GM18873 (cell line): Measurements from ENCODE around the gene CYBB.
"Not testable (repeated sequence)": the region's sequence is repeated elsewhere in the genome, so short reads cannot be mapped to it uniquely, and the experiment has no call there.

Source experiments
- ATAC-seq: cut with Tn5 transposase; IDR thresholded peaks from one replicate; pipeline ENCODE4 v1.9.1; 2021; ENCODE audit warnings: mild to moderate bottlenecking, moderate library complexity, moderate number of reproducible peaks; ENCODE audit not compliant: unreplicated experiment, low FRiP score

CYBB gene

DNA sequence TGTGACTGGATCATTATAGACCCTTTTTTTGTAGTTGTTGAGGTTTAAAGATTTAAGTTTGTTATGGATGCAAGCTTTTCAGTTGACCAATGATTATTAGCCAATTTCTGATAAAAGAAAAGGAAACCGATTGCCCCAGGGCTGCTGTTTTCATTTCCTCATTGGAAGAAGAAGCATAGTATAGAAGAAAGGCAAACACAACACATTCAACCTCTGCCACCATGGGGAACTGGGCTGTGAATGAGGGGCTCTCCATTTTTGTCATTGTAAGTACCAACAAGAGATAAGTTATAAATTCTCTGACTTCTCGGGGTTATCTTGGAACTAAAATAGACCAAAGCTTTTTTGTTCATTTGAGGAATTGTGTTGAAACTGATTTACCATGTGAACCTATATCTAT, at the start of gene CYBB:
TSS of gene CYBB (plus strand) at position 203 of the 400 bp plus-strand sequence. CDS start at position 222, 19 bp downstream.
- no peak for ATAC-seq

DNA sequence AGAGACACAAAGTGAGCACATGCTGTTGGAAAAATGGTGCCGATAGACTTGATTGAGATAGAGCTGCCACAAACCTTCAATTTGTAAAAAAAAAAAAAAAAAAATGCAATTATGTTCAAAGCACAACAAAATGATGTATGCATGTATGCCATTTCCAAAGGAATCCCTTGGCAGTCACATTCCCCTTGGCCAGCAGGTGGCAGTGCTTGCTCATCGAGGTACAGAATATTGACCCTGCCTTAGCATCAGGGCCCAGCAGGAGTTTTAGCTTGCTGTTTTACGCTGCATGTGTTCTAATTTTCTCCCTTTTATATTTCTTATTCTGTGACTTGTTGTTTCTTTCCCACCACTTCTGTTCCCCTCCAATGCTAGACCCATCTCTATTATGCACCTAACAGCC, 34.5 kb upstream of the CYBB start:
- ATAC-seq: peak; percentile 60

DNA sequence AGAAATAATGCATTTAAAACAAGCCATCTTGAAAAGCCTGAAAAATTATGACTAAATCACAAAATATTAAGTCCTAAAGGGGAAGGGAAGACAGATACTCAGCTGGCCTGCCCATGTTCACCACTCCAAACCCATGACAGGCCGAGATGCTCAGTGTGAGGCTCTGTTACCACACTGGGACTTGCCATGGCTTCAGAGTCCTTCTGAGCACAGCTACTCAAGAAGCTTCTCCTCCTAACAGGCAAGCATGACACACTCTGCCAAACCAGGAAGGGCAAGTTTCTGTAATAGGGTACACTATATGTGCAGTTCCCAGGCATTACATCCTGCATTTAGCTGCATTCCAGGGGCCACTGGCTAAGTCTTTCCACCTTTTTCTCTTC, 34.0 kb upstream of the CYBB start:
- peak; percentile 13 for ATAC-seq

DNA sequence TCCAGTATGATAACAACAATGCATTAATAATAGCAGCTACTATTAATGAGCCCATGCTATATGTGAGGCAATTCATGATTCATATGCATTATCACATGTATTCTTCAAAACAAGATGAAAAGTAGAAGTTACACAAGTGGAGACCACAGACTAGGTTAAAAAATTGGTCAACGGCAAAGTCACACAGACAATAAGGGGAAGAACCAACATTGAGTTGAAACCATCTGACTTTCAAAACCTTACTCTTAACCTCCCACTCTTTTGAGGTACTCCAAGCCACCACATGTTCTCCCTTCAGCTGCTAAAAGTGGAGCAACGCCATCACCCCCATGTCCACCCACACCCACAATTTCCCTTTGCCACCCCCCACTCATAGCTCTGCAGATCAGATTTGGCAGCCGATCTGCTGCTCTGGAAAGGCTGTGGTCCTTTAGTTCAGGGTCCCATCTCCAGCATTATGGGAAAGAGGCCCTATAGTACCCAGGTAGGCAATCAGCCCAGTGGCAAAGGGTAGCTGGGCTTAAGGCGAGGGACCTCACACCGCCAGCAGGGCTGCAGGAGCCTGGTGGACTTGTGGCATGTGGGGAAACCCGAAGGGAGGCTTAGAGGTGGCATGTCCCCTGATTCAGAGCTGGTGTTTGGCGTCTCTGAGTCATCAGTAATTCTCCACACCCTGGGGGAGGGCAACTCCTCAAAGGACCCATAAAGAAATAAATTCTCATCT, 33.5 kb upstream of the CYBB start:
- ATAC-seq: peak; percentile 89

DNA sequence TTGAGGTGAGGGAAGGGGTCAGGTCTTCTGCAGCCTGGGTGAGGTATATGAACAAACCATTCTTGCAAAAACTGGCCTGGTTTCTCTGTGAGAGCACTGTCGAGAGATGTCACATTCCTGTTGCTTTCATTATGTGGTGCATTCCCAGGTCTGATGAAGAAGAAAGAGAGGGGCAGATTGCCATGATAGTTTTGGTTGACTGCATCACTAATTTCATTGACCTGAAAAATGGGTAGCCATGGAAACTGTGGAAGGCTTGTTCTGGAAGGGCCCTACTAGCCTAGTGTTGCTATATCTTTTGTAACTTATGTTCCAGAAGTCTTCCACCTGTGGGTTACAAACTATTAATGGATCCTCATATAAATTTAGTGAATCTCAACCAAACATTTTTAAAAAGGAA, 32.9 kb upstream of the CYBB start:
- ATAC-seq: no peak

DNA sequence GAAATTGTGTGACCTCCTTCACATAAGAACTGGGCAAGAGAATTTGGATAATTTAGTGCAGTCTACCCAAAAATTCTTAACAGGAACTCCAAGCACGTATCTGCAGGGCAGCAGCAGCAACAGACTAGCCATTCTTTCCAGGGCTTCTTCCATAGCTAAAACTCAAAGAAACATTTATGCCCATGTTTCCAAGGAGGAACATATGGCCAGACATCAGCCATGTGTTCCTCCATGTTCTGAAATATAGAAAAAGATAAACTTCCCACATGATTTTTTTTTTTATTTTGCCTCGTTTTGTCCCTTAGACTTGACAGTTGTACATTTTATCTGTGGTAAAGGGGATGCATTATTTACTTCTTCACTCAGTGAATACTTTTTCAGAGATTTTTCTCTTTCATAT, 27.6 kb upstream of the CYBB start:
- no peak for ATAC-seq

DNA sequence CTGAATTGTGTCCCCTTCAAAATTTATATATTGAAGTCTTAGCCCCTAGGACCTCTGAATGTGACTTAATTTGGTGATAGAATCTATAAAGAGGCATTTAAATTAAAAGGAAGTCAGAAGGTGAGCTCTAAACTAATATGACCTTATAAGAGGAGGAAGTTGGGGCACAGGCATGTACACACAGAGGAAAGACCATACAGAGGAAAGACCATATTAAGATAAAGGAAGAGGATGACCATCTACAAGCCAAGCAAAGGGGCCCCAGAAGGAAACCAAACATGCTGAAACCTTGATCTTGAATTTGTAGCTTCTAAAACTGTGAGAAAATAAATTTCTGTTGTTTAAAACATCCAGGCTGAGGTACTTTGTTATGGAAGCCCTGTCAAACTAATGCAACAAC, 26.9 kb upstream of the CYBB start:
- ATAC-seq: no peak

DNA sequence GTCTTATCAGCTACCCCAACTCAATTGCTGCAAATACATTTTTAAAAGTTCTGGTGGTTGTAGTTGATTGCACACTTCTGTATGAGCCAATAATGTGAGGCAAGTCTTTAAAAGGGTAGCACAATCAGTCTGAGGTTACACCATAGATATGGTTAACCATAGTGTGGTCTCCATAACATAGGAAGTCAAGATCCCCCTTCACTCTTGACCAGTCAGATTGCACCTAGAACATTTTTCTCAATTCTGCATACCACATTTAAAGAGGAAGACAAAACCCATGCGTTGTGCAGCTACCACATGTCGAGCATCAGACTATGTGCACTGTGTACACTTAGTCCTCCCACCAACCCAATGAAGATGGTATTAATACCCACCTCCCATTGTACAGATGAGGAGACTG, 26.5 kb upstream of the CYBB start:
- no peak for ATAC-seq

DNA sequence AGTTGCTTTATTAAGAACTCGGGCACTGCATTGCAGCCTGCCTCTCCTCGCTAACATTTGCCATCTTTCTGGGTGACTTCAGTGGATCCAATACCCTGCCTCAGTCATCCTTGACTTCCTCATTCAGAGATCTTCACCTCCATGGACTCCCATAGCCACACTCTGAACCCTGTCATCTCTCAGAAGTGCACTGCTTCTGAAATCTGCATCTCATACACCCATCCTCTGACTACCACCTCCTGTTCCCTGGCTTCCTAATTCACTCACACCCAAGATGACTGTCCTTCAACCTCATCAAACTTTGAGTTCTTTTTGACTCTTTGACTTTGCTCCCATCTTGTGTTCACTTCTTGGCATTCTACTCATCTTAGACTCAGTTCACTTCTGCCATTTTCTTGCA, 25.3 kb upstream of the CYBB start:
- no peak for ATAC-seq

DNA sequence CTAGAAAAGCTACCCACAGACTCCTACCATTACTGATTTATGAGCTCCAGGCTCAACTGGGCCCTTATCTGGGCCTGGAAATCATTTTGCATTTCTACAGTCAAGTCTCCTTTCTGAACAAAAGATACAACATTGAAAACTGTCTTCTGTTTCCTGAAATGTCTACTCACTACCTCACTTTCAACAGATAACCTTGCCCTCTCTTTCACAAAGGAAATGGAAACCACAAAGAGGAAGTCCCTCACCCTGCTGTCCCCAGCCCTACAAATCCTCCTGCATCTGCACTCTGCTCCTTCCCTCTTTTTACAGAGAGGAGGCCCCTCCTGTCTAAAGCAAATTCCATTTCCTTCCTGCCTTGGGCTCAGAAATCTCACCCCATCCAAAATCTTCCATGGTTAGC, 24.8 kb upstream of the CYBB start:
- peak; percentile 96 for ATAC-seq

DNA sequence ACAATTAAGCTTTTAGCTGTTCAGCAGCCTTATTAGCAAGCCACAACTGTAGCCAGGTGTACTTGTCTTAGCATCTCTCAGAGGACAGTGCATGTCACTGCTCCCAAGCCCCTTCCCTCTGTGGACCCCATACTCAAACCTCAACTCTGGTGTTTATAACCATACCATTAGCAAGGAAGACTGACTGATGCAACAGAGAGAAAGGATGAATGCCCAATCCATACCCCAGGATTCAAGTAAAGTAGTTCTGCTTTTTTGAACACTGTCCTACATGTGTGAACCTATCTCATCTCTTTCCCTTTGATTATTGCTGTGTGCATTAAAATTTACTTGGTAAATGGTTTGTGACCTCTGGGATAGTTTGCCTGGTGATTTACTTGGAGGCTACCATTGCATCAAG, 22.8 kb upstream of the CYBB start:
- no peak for ATAC-seq

DNA sequence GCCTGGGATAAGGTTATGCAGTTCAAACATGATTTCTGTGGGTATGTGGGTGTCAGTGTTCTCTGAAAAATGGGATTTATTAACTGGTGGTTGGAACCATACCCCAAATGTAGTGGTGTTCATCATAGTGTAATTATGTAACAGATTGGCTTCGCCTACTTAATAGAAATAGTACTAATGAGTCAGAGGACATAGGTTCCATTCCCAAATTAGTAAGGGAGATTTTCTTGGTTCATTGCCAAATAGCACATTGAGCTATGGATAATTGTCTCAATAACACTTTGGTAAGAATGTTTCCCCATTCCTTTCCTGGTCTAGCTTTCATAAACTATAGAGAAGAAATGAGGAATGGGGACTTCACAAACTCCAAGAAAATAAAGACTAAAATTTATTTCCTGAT, 20.5 kb upstream of the CYBB start:
- no peak for ATAC-seq

DNA sequence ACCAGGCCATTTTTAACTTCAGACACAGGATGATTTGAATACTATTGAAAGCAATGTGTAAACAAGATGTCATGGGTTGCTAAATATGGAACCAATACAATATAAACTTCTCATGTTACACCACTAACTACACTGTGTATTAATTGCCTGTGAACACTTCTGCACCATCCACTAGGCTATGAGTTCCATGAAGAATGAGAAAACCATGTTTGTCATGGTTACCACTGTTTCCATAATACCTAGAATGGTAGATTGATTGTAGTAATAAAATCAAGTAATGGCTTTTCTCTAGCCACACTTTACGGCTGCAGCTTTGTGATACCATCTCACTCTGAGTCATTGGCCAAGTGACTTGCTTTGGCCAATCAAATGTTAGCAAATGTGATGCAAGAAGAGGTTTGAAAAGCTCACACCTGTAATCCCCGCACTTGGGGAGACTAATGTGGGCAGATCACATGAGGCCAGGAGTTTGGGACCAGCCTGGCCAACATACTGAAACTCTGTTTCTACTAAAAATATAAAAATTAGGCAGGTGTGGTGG, 19.9 kb upstream of the CYBB start:
- no peak for ATAC-seq

DNA sequence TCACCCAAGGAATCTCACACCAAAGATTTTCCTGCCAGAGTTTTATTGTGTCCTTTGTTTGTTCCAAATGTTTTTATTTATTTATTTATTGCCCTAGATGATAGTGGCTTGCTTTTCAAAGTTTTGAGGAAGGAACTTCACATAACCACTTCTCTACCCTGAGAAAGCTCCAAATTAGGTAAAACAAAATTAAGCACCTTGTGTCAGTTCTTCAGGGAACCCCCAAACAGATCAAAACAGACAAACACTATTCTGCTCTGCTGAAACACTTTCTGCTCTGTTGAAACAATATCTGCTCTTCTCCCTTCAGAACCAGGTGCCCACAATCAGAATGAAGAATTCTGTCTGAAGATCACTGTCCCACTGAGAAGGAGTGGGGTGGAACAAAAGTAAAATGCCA, 16.5 kb upstream of the CYBB start:
- ATAC-seq: no peak

DNA sequence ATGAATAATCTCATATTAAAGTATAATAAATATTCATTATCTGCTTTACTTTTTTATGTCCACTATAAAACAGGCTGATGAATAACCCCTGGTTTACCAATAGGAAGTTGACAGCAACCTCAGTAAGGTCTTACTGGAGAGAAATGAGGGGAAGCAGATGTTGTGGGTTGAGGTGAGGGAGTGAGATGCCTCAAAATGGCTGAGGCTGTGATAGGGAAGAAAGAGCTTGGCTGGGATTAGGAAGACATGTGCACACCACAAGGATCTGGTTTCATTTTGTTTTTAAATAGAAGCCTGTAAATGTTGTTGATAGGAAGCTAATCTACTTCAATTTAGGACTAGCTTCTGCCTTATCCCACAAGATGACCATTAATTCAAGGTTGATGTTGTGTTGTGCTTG, 14.4 kb upstream of the CYBB start:
- ATAC-seq: no peak

DNA sequence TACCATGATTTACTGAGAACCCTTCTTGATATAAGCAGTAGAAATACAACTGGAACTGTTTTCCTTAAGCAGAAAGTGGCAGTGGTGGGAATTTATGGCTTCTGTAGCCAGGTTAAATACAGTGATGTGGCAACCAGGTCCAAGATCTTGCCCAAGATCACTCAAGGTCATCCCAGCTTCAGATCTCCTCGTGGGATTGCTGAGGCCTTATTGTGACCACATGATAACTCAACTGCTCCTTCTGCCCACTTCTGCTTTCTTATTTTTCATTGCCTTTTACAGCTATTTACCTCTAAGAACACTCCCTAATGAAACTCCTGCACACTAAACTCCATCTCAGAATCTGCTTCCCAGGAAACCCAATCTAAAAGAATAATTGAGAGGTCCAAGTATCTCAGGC, 12.4 kb upstream of the CYBB start:
- no peak for ATAC-seq

DNA sequence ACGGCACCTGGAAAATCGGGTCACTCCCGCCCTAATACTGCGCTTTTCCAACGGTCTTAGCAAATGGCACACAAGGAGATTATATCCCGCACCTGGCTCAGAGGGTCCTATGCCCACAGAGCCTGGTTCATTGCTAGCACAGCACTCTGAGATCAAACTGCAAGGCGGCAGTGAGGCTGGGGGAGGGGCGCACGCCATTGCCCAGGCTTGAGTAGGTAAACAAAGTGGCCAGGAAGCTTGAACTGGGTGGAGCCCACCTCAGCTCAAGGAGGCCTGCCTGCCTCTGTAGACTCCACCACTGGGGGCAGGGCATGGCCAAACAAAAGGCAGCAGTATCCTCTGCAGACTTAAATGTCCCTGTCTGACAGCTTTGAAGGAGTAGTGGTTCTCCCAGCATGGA, 11.0 kb upstream of the CYBB start:
- ATAC-seq: not testable (repeated sequence)

DNA sequence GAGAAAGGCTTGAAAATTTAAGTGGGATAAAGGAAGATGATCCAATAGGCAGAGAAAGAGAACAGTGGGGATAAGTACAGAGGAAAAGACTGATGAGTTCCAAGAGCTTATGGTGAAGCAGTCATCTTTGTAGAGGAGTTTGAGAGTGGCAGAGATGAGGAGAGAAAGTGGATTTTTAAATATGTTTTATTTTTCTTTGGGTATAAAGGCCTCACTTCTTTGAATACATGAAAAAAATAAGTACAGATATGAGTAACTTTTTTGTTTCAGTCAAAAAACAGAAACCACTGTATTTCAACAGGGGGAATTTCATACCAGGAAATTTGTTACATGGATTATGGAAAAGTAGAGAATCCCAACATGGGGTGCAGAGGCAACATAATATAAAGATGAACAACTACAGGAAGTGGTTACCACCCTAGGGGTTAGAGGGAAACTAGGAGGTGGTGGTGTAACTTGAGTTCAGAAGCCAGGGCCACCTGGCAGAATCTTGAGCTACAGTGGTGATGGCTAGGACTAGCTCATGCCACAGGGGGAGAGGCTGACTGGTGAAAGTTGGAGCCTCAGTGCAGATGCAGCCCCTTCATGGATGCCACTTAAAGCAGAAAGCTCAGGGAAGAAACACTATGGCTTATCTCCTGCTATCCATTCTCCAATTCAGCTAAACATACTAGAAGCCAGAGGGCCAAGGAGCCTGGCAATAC, 3.4 kb upstream of the CYBB start:
- peak; percentile 70 for ATAC-seq

DNA sequence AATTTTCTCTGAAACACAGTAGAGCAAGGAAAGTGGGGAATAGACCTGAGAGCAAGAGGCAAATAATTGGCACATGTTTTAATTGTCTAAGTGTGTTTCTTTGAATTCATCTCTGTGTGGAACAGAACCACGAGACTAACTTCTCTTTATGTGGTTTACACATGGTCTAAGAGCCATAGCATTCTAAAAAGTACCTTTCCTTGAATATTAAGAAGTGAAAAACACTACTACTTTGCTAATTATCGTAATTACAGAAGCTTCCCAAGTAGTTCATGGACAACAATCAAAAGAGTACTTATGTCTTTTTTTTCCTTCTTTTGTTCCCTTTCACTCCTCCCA, 2.9 kb upstream of the CYBB start:
- no peak for ATAC-seq

DNA sequence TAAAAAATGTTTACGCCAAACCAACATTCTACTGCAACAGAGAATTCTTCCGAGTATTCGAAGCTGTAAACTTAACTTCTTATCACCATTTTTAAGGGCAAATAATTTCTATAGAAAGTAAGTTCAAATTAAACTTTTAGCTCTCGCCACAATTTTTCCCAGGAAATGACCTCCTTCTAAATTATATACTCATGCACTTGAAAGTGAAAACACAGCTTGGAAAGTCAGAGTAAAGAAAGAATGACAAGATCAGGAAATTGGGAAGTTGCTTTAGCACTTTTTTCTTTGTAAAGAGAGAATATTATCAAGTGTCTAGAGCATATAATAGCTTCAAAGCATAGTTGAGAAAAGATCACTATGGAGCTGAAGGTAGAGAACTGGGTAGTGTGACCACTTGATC, 1.2 kb downstream of the CYBB start:
- no peak for ATAC-seq

DNA sequence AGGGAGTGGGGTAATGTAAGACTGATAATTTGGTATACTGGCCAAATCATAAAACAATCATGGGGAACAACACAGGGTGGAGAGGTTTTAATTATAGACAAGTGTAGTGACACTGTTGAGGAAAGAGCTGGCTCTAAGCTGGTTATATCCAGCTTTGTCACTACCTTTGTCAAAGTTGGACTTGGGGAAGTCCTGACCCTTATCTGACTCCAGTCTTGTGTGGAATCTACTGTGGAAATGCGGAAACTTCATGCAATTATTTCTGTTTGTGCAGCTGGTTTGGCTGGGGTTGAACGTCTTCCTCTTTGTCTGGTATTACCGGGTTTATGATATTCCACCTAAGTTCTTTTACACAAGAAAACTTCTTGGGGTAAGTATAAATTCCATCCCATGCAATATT, 2.0 kb downstream of the CYBB start:
- ATAC-seq: peak; percentile 10

DNA sequence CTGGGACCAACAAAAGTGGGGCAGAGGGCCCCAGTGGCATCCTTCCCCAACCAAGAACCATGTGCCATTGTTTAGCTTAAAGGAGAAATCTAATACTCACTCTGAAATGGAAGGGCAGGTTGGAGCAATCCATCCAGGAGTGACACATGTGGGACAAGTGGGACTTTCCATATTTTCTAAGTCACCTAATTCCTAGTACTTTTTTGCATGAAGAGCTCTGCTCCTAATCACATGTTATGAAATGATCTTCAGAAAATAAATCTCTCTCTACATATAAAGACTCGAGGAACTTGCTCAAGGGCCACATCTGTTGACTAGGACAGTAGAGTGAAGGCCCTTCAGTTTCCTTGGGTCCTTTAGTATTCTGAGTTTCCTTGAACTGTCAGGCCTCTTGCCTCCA, 2.5 kb downstream of the CYBB start:
- ATAC-seq: no peak
